H9 (cell line): ENCODE results near the gene F11R. TPM values are rescaled to one million over a fixed set of nuclear protein-coding genes. Genes with fewer than 3 reads are reported as not detected.

Source experiments
- DNase-seq: peaks from one replicate; pipeline ENCODE4 v3.0.0-alpha.2; 2017
- H2AFZ ChIP-seq: one replicate; pipeline ENCODE4 v1.6.1; 2013; ENCODE audit warnings: mild to moderate bottlenecking, low read length, control low read depth, moderate library complexity
- H2AK5ac ChIP-seq: 2 replicates; pipeline ENCODE4 v1.6.1; 2013; ENCODE audit warnings: low read length, control low read depth, mixed read lengths; ENCODE audit not compliant: insufficient read length
- H2BK120ac ChIP-seq: one replicate; pipeline ENCODE4 v1.6.1; 2013; ENCODE audit warnings: low read depth, mild to moderate bottlenecking, low read length, control low read depth, inconsistent platforms; ENCODE audit not compliant: poor library complexity, severe bottlenecking
- H2BK12ac ChIP-seq: 2 replicates; pipeline ENCODE4 v1.6.1; 2013; ENCODE audit warnings: low read length, control low read depth, mixed read lengths, low read depth; ENCODE audit not compliant: insufficient read length
- H2BK15ac ChIP-seq: 2 replicates; pipeline ENCODE4 v1.6.1; 2013; ENCODE audit warnings: low read depth, low read length, control low read depth
- H2BK20ac ChIP-seq: one replicate; pipeline ENCODE4 v1.6.1; 2013; ENCODE audit warnings: low read depth, mild to moderate bottlenecking, low read length, control low read depth, inconsistent platforms; ENCODE audit not compliant: poor library complexity, severe bottlenecking
- H2BK5ac ChIP-seq: 2 replicates; pipeline ENCODE4 v1.6.1; 2013; ENCODE audit warnings: low read length, control low read depth, mixed read lengths; ENCODE audit not compliant: insufficient read length
- H3K14ac ChIP-seq: 2 replicates; pipeline ENCODE4 v1.6.1; 2013; ENCODE audit warnings: low read length, control low read depth; ENCODE audit not compliant: insufficient read depth
- H3K18ac ChIP-seq: 2 replicates; pipeline ENCODE4 v1.6.1; 2013; ENCODE audit warnings: low read depth, mild to moderate bottlenecking, mixed read lengths, low read length, control low read depth; ENCODE audit not compliant: insufficient read length
- H3K23ac ChIP-seq: 2 replicates; pipeline ENCODE4 v1.6.1; 2013; ENCODE audit warnings: low read length, control low read depth, mixed read lengths, low read depth; ENCODE audit not compliant: insufficient read length
- H3K23me2 ChIP-seq: 2 replicates; pipeline ENCODE4 v1.6.1; 2013; ENCODE audit warnings: low read depth, mild to moderate bottlenecking, mixed read lengths, low read length, control low read depth; ENCODE audit not compliant: insufficient read length, poor library complexity, severe bottlenecking
- H3K27ac ChIP-seq: 2 replicates; pipeline ENCODE4 v1.5.1; 2013; ENCODE audit warnings: low read length, control low read depth, mixed read lengths, low read depth; ENCODE audit not compliant: insufficient read length
- H3K27me3 ChIP-seq: 2 replicates; pipeline ENCODE4 v1.6.1; 2013; ENCODE audit warnings: low read length, control low read depth, inconsistent platforms; ENCODE audit not compliant: insufficient read depth
- H3K4ac ChIP-seq: 2 replicates; pipeline ENCODE4 v1.6.1; 2013; ENCODE audit warnings: low read depth, mild to moderate bottlenecking, control low read depth, inconsistent platforms, low read length, moderate library complexity
- H3K4me1 ChIP-seq: 2 replicates; pipeline ENCODE4 v1.6.1; 2013; ENCODE audit warnings: low read length, control low read depth, inconsistent platforms; ENCODE audit not compliant: insufficient read depth
- H3K4me2 ChIP-seq: 2 replicates; pipeline ENCODE4 v1.6.1; 2013; ENCODE audit warnings: low read length, control low read depth, mixed read lengths; ENCODE audit not compliant: insufficient read length, insufficient read depth
- H3K56ac ChIP-seq: 2 replicates; pipeline ENCODE4 v1.6.1; 2013; ENCODE audit warnings: low read depth, mild to moderate bottlenecking, mixed read lengths, low read length, control low read depth; ENCODE audit not compliant: insufficient read length
- H3K79me1 ChIP-seq: 2 replicates; pipeline ENCODE4 v1.6.1; 2013; ENCODE audit warnings: low read depth, mild to moderate bottlenecking, moderate library complexity, low read length, control low read depth, inconsistent platforms; ENCODE audit not compliant: insufficient read depth, poor library complexity, severe bottlenecking
- H3K79me2 ChIP-seq: 2 replicates; pipeline ENCODE4 v1.6.1; 2013; ENCODE audit warnings: low read length, control low read depth, inconsistent platforms; ENCODE audit not compliant: insufficient read depth
- H3K9ac ChIP-seq: 2 replicates; pipeline ENCODE4 v1.6.1; 2013; ENCODE audit warnings: low read length, control low read depth, mixed read lengths; ENCODE audit not compliant: insufficient read length; ENCODE audit errors: extremely low read depth
- H3K9me3 ChIP-seq: one replicate; pipeline ENCODE4 v1.6.1; 2013; ENCODE audit warnings: low read depth, low read length, inconsistent platforms; ENCODE audit not compliant: control insufficient read depth
- H3T11ph ChIP-seq: one replicate; pipeline ENCODE4 v1.6.1; 2013; ENCODE audit warnings: mild to moderate bottlenecking, low read length, control low read depth, inconsistent platforms
- H4K20me1 ChIP-seq: one replicate; pipeline ENCODE4 v1.6.1; 2013; ENCODE audit not compliant: control insufficient read depth, insufficient read length, insufficient read depth
- H4K5ac ChIP-seq: 2 replicates; pipeline ENCODE4 v1.6.1; 2013; ENCODE audit warnings: low read depth, mild to moderate bottlenecking, mixed read lengths, low read length, control low read depth; ENCODE audit not compliant: insufficient read length
- H4K8ac ChIP-seq: replicated peaks from 2 replicates; pipeline ENCODE4 v1.6.1; 2013; ENCODE audit warnings: low read length, control low read depth, mixed read lengths, low read depth; ENCODE audit not compliant: insufficient read length
- H4K91ac ChIP-seq: 2 replicates; pipeline ENCODE4 v1.6.1; 2013; ENCODE audit warnings: low read depth, mild to moderate bottlenecking, moderate library complexity, mixed read lengths, low read length, control low read depth; ENCODE audit not compliant: insufficient read length
- H3K27ac Mint-ChIP-seq, 3 experiments: 2 replicates in 2 of 3; 3 replicates in 1 of 3; pipeline ENCODE4 v1.8.0; 2020 to 2021; ENCODE audit warnings: mixed read lengths in 3 of 3, mild to moderate bottlenecking in 1 of 3, moderate library complexity in 1 of 3
- H3K27me3 Mint-ChIP-seq: 2 replicates; pipeline ENCODE4 v1.8.0; 2021; ENCODE audit warnings: low read depth, mild to moderate bottlenecking, moderate library complexity, mixed read lengths
- H3K36me3 Mint-ChIP-seq, 3 experiments: 2 replicates in 2 of 3; 3 replicates in 1 of 3; pipeline ENCODE4 v1.8.0; 2020 to 2021; ENCODE audit warnings: low read depth in 3 of 3, mixed read lengths in 3 of 3; ENCODE audit not compliant: insufficient read depth in 1 of 3
- H3K4me1 Mint-ChIP-seq, 2 experiments: 2 replicates each; pipeline ENCODE4 v1.8.0; 2020; ENCODE audit warnings: mixed read lengths in 2 of 2
- H3K4me3 Mint-ChIP-seq, 2 experiments: 2 replicates in 1 of 2; 3 replicates in 1 of 2; pipeline ENCODE4 v1.8.0; 2020 to 2021; ENCODE audit warnings: mild to moderate bottlenecking in 2 of 2, mixed read lengths in 2 of 2, moderate library complexity in 1 of 2
- H3K9me3 Mint-ChIP-seq, 2 experiments: 2 replicates in 1 of 2; 3 replicates in 1 of 2; pipeline ENCODE4 v1.8.0; 2020; ENCODE audit warnings: mild to moderate bottlenecking in 2 of 2, mixed read lengths in 2 of 2, moderate library complexity in 1 of 2
- WGBS: extraction: QIAGEN DNeasy Blood & Tissue Kit; methylation state at CpG from one replicate; pipeline ENCODE4 v1.1.7; 2013; ENCODE audit warnings: missing lambda C conversion rate, low lambda C conversion rate, mixed read lengths; ENCODE audit not compliant: insufficient read length; ENCODE audit errors: extremely low coverage; 5-methylcytosine and 5-hydroxymethylcytosine counted together
- total RNA-seq: library from RNA; stranded (reverse); gene quantifications from 2 replicates; pipeline ENCODE4 v1.2.1, GENCODE V29; 2021
- TF ChIP-seq, protein P1 (sequence below): fragments of 200-600 bp; sonication (generic); conservative IDR thresholded peaks from 3 replicates; pipeline ENCODE4 v1.8.0; 2021; ENCODE audit warnings: antibody characterized with exemption, mild to moderate bottlenecking

F11R gene
- total RNA-seq, 1 experiment from 2014 or later, result 174 TPM

DNA sequence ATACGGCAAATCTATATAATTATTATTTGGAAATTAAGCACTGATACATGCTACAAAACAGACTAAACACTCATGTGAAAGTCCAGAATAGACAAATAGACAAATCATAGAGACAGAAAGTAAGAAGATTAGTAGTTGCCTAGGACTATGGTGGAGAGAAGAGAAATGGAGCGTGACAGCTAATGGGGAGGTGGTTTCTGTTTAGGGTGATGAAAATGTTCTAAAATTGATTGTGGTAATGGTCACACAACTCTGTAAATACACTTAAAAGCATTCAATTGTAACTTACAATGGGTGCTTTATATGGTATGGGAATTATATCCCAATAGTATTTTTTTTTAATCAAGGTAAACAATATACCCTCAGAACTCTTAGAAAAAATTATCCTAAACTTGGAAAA, 45.9 kb downstream of the F11R start:
- Histone ChIP-seq H2BK20ac (no peak overlapping the region), H2BK12ac (no peak overlapping the region), H4K20me1 (no peaks in the 10 kb centered on the region), H3K23ac (no peak overlapping the region), H2BK15ac (no peak overlapping the region), H3K4me1 (peaks cover 2% of the 10 kb centered on the region), H3K27me3 (no peaks in the 10 kb centered on the region), H3K9me3 (no peaks in the 10 kb centered on the region), H4K5ac (no peak overlapping the region), H4K91ac (no peak overlapping the region), H4K8ac (no peak overlapping the region), H3T11ph (no peak overlapping the region), H2BK120ac (no peak overlapping the region), H3K4me2 (no peak overlapping the region), H3K4ac (no peak overlapping the region), H3K14ac (no peak overlapping the region), H3K23me2 (no peaks in the 10 kb centered on the region), H3K27ac (no peak overlapping the region), H2BK5ac (no peak overlapping the region), H2AK5ac (no peak overlapping the region), H2AFZ (no peak overlapping the region), H3K56ac (no peak overlapping the region), H3K18ac (no peak overlapping the region), H3K79me1 (no peaks in the 10 kb centered on the region), H3K79me2 (no peaks in the 10 kb centered on the region), H3K9ac (no peak overlapping the region)
- Mint-ChIP-seq H3K27ac (no peak overlapping the region), H3K36me3 (no peaks in the 10 kb centered on the region), H3K4me1 (peaks cover 29 to 32% of the 10 kb centered on the region in 2 experiments), H3K4me3 (no peak overlapping the region), H3K27me3 (no peaks in the 10 kb centered on the region), H3K9me3 (no peaks in the 10 kb centered on the region; a peak in 1 of 5 replicates)
- no CpG with 5 or more reads among the region's 2 CpGs for WGBS
- DNase-seq, result no peak
- TF ChIP-seq, protein P1, sequence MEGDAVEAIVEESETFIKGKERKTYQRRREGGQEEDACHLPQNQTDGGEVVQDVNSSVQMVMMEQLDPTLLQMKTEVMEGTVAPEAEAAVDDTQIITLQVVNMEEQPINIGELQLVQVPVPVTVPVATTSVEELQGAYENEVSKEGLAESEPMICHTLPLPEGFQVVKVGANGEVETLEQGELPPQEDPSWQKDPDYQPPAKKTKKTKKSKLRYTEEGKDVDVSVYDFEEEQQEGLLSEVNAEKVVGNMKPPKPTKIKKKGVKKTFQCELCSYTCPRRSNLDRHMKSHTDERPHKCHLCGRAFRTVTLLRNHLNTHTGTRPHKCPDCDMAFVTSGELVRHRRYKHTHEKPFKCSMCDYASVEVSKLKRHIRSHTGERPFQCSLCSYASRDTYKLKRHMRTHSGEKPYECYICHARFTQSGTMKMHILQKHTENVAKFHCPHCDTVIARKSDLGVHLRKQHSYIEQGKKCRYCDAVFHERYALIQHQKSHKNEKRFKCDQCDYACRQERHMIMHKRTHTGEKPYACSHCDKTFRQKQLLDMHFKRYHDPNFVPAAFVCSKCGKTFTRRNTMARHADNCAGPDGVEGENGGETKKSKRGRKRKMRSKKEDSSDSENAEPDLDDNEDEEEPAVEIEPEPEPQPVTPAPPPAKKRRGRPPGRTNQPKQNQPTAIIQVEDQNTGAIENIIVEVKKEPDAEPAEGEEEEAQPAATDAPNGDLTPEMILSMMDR, result no peak
